K562 (cell line): ENCODE measurements around the gene COPS6. TPM values are rescaled to one million over a fixed set of nuclear protein-coding genes. Genes with fewer than 3 reads are reported as not detected.
A peak's percentile ranks its signal among the peaks of the same experiment; 100 is the strongest.

Source experiments
- CTBP1 ChIP-seq: fragments of 450-650 bp; IDR thresholded peaks from 2 replicates; pipeline ENCODE4 v1.6.1; 2016; ENCODE audit warnings: borderline replicate concordance
- FOXJ3 ChIP-seq: sonication (generic); formaldehyde crosslinking; IDR thresholded peaks from 2 replicates; pipeline ENCODE4 v1.4.0; 2020; ENCODE audit warnings: mild to moderate bottlenecking, missing genetic modification reagents
- HDAC2 ChIP-seq: fragments of 450-650 bp; IDR thresholded peaks from 2 replicates; pipeline ENCODE4 v1.6.1; 2016; ENCODE audit warnings: mild to moderate bottlenecking
- HNRNPH1 ChIP-seq: fragments of 200-400 bp; formaldehyde crosslinking; optimal IDR thresholded peaks from 2 replicates; pipeline ENCODE3; 2017; ENCODE audit warnings: low read depth, mild to moderate bottlenecking, low read length, moderate library complexity
- MYNN ChIP-seq, 2 experiments: sonication (generic); formaldehyde crosslinking in 1 of 2; IDR thresholded peaks; 2 replicates each; pipeline versions ENCODE4 v1.5.0 to v1.6.1; 2016 to 2020; ENCODE audit warnings: antibody characterized with exemption in 1 of 2, missing genetic modification reagents in 1 of 2
- NELFE ChIP-seq: IDR thresholded peaks from 2 replicates; pipeline ENCODE4 v1.6.1; 2011; ENCODE audit warnings: mild to moderate bottlenecking; ENCODE audit not compliant: insufficient read depth, insufficient read length
- NR1H2 ChIP-seq: sonication (generic); formaldehyde crosslinking; IDR thresholded peaks from 2 replicates; pipeline ENCODE4 v1.4.0; 2020; ENCODE audit warnings: mild to moderate bottlenecking, missing genetic modification reagents
- RBBP5 ChIP-seq: fragments of 200-600 bp; sonication (generic); IDR thresholded peaks from 2 replicates; pipeline ENCODE4 v1.6.1; 2012; ENCODE audit warnings: borderline replicate concordance, mild to moderate bottlenecking, low read length, control low read depth, inconsistent platforms; ENCODE audit not compliant: insufficient read depth, poor library complexity, severe bottlenecking
- SMAD2 ChIP-seq: fragments of 150-350 bp; IDR thresholded peaks from 2 replicates; pipeline ENCODE4 v1.6.1; 2014; ENCODE audit warnings: low read depth, mild to moderate bottlenecking, low read length
- SP2 ChIP-seq: IDR thresholded peaks from 2 replicates; pipeline ENCODE4 v1.6.1; 2011; ENCODE audit warnings: mild to moderate bottlenecking, low read depth, low read length, moderate library complexity; ENCODE audit not compliant: poor library complexity, severe bottlenecking; ENCODE audit errors: extremely low read depth
- TCF7 ChIP-seq: sonication (generic); IDR thresholded peaks from 2 replicates; pipeline ENCODE4 v1.6.1; 2016; ENCODE audit warnings: antibody characterized with exemption, borderline replicate concordance
- ZNF24 ChIP-seq: fragments of 450-650 bp; IDR thresholded peaks from 2 replicates; pipeline ENCODE4 v1.6.1; 2016
- ZNF316 ChIP-seq: fragments of 450-650 bp; IDR thresholded peaks from 2 replicates; pipeline ENCODE4 v1.6.1; 2016
- polyA plus RNA-seq, 8 experiments: library from polyadenylated mRNA; depleted of rRNA in 4 of 8; stranded (reverse) in 5 of 8; unstranded in 3 of 8; fragments of >200 nt; fragmentation: Nextera tagmentation in 2 of 8; fragmentation: Illumina TruSeq in 1 of 8; extraction: Ambion mirVana in 2 of 8; extraction: Trizol in 1 of 8; gene quantifications; 2 replicates each; pipeline versions ENCODE4 v1.2.1 to v1.2.3, GENCODE V29; 2011 to 2014; ENCODE audit warnings: inconsistent platforms in 1 of 8, missing spikeins in 1 of 8
- total RNA-seq, 7 experiments: library from RNA; depleted of rRNA in 6 of 7; stranded (reverse); fragments of >200 nt in 6 of 7; fragmentation: Illumina TruSeq in 2 of 7; extraction: Trizol in 2 of 7; gene quantifications; 2 replicates each; pipeline versions ENCODE4 v1.2.1 to v1.2.3, GENCODE V29; 2011 to 2021; ENCODE audit warnings: low replicate concordance in 1 of 7
- TF ChIP-seq, protein P1 (sequence below): fragments of 250-450 bp; sonication (Bioruptor Pico); IDR thresholded peaks from 2 replicates; pipeline ENCODE4 v1.9.0; 2021; ENCODE audit warnings: mild to moderate bottlenecking
- TF ChIP-seq, protein P2 (sequence below): sonication (generic); formaldehyde crosslinking; IDR thresholded peaks from 2 replicates; pipeline ENCODE4 v1.8.0; 2023; ENCODE audit warnings: mild to moderate bottlenecking, missing genetic modification reagents
- TF ChIP-seq, protein P3 (sequence below), 2 experiments: fragments of 450-650 bp; IDR thresholded peaks; 2 replicates each; pipeline ENCODE4 v1.6.1; 2016; ENCODE audit warnings: mild to moderate bottlenecking in 2 of 2, borderline replicate concordance in 1 of 2, low read depth in 1 of 2, moderate library complexity in 1 of 2

The COPS6 gene
- total and polyA plus RNA-seq, 9 of the 15 experiments (the other 6 are each of a cell fraction or from before 2014, with no cell fraction given): 63.0 to 331 (median 168) TPM

DNA sequence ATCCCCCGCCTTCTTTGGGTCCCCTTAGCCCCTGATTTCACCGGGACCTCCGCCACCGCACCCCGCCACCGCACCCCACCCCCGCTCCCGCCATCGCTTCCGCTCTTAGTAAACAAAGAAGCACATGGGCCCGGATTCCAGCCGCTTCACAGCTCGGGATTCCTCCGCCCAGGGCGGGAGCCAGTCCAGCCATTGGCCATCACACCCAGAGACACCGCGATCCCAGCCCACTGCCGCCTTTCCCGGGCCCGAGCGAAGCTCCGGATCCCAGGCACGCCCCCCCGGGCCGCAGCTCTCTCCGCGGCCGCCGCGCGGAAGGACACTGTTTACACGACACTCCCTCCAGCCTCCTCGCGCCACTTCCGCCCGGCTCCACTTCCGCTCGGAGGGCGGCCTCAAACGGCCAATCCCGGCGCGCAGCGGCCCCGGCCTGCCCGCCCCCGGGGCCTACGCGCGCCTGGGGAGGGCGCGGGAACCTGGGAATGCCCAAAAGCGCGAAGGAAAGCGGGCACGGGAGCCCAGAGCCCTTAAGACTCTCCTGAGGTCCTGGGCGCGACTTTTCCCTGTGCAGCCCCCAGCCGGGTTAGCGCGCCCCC is 11.7 kb downstream of the COPS6 start (continued):
- TF ChIP-seq SP2 (peak; percentile 48), ZNF316 (no peak), HNRNPH1 (no peak), MYNN (IDR thresholded peaks at IDR 0.05) (no peak), MYNN (CRISPR knock-in tag; IDR thresholded peaks at IDR 0.05) (no peak), ZNF24 (0 out of 2 replicates have a peak, but pooled peaks have one; percentile 59), RBBP5 (peak; percentile 74), TCF7 (no peak), CTBP1 (peak; percentile 78), NR1H2 (CRISPR knock-in tag) (no peak), SMAD2 (no peak), HDAC2 (peak; percentile 96), NELFE (no peak), FOXJ3 (no peak)
- TF ChIP-seq, protein P1, sequence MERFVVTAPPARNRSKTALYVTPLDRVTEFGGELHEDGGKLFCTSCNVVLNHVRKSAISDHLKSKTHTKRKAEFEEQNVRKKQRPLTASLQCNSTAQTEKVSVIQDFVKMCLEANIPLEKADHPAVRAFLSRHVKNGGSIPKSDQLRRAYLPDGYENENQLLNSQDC (CRISPR knock-in tag): no peak
- TF ChIP-seq, protein P2, sequence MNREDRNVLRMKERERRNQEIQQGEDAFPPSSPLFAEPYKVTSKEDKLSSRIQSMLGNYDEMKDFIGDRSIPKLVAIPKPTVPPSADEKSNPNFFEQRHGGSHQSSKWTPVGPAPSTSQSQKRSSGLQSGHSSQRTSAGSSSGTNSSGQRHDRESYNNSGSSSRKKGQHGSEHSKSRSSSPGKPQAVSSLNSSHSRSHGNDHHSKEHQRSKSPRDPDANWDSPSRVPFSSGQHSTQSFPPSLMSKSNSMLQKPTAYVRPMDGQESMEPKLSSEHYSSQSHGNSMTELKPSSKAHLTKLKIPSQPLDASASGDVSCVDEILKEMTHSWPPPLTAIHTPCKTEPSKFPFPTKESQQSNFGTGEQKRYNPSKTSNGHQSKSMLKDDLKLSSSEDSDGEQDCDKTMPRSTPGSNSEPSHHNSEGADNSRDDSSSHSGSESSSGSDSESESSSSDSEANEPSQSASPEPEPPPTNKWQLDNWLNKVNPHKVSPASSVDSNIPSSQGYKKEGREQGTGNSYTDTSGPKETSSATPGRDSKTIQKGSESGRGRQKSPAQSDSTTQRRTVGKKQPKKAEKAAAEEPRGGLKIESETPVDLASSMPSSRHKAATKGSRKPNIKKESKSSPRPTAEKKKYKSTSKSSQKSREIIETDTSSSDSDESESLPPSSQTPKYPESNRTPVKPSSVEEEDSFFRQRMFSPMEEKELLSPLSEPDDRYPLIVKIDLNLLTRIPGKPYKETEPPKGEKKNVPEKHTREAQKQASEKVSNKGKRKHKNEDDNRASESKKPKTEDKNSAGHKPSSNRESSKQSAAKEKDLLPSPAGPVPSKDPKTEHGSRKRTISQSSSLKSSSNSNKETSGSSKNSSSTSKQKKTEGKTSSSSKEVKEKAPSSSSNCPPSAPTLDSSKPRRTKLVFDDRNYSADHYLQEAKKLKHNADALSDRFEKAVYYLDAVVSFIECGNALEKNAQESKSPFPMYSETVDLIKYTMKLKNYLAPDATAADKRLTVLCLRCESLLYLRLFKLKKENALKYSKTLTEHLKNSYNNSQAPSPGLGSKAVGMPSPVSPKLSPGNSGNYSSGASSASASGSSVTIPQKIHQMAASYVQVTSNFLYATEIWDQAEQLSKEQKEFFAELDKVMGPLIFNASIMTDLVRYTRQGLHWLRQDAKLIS (CRISPR knock-in tag): no peak; the same call in 1 of the 2 replicates
- TF ChIP-seq, protein P3, sequence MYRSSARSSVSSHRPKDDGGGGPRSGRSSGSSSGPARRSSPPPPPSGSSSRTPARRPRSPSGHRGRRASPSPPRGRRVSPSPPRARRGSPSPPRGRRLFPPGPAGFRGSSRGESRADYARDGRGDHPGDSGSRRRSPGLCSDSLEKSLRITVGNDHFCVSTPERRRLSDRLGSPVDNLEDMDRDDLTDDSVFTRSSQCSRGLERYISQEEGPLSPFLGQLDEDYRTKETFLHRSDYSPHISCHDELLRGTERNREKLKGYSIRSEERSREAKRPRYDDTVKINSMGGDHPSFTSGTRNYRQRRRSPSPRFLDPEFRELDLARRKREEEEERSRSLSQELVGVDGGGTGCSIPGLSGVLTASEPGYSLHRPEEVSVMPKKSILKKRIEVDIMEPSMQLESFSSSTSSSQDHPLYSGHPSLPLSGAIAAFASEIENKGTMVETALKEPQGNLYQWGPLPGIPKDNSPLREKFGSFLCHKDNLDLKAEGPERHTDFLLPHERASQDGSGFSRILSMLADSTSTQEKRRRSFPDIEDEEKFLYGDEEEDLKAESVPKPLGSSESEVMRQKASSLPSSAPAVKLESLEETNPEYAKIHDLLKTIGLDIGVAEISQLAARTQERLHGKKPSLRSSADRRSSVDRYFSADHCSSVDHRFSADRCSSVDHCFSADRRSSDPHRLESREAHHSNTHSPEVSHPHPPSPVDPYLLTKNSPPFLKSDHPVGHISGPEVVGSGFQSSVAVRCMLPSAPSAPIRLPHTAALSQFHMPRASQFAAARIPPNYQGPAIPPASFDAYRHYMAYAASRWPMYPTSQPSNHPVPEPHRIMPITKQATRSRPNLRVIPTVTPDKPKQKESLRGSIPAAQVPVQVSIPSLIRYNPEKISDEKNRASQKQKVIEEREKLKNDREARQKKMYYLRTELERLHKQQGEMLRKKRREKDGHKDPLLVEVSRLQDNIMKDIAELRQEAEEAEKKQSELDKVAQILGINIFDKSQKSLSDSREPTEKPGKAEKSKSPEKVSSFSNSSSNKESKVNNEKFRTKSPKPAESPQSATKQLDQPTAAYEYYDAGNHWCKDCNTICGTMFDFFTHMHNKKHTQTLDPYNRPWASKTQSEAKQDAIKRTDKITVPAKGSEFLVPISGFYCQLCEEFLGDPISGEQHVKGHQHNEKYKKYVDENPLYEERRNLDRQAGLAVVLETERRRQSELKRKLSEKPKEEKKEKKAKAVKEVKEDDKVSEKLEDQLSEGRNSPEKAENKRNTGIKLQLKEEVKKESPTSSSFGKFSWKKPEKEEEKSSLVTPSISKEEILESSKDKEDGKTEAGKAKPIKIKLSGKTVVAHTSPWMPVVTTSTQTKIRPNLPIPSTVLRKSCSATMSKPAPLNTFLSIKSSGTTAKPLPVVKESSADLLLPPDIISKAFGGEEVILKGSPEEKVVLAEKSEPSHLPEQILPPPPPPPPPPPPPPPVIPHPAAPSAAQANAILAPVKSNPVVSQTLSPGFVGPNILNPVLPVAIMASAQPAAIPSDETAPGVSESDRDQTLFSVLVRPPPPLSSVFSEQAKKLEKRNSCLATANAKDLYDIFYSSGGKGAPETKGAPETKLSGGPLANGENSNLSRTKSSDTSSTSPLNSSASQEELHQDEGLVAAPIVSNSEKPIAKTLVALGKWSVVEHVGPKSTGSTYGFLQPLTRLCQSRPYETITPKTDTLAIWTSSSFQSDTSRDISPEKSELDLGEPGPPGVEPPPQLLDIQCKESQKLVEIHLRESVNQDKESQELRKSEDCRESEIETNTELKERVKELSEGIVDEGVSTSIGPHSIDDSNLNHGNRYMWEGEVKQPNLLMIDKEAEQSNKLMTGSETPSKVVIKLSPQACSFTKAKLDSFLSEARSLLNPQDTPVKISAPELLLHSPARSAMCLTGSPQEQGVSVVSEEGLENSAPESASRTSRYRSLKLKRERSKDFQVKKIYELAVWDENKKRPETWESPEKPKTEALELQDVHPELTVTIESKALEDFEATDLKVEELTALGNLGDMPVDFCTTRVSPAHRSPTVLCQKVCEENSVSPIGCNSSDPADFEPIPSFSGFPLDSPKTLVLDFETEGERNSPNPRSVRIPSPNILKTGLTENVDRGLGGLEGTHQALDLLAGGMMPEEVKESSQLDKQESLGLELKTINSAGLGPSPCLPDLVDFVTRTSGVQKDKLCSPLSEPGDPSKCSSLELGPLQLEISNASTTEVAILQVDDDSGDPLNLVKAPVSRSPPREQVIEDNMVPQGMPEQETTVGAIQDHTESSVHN (IDR thresholded peaks at IDR 0.05; ENCODE audit: borderline replicate concordance in 1 of 2, low read depth in 1 of 2): peak in 1 of 2 experiments; percentile 28; a peak in 1 of 4 replicates
